Measurements from ENCODE around the gene PALMD.

Gene PALMD

DNA sequence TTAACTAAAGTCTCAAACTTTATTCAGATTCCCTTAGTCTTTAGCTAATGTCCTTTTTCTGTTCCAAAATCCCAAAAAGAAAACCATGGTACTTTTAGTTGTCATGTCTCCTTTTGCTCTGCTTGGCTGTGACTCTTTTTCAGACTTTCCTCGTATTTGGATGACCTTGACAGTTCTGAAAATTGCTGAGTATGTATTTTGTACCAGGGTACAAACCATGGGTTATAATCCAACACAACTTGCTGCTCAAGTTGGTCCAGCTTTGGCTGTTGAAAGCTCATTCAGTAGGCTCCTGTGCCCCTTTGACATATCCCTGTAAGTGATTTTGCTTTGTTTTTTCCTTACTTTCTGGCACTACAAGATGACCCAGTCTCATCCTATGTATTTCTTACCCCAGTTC, 51.7 kb downstream of the PALMD start:
- no peak for DNase-seq (ENCODE audit: low spot score)

DNA sequence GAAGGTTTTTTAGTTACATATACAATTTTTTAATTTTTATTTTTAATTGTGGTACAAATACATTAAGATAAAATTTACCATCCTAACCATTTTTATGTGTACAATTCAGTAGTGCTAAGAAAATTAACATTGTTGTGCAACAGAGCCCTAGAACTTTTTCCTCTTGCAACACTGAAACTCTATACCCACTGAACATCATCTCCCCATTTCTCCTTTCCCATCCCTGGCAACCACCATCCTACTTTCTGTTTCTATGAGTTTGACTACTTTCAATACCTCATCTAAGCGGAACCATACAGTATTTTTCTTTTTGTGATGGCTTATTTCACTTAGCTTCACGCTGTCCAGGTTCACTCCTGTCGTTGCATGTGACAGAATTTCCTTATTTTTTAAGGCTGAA, 54.1 kb downstream of the PALMD start:
- no peak for DNase-seq (ENCODE audit: low spot score)

DNA sequence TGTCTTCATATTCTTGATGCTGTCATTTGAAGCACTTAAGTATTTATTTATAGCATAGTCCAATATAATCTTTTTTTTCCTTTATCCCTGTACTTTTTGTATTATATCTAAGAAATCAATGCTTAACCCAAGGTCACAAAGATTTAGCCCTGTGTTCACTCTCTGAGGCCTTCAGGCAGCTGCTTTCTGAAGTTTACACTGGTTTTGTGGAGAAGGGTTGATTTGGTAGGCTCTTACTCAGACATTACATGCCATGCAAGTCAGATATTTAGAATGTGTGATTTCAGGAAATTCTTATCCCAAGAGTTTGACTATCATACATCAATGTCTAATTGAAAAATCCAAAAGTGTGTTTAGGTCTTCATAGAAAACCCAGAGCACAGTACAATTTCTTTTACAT, 56.3 kb downstream of the PALMD start:
- DNase-seq (ENCODE audit: low spot score), result no peak

DNA sequence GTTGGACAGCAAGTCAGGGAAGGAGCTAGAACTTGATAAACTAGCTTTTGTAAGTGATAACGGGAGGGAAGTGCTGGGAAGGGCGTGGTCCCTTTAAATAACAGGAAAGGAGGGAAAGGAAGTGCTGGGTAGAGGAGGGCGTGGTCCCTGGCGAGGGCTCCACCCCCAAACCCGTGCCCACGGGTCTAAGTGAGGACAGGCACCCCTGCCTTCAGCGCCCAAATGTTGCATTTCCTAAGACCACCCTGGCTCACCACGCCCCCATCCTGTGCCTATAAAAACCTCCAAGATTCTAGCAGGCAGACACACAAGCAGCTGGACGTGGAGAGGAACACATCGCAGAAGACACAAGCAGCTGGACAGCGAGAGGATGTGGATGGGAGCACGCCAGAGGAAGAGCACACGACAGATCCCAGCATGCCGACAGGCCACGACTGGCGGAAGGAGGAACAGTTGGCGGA, 58.5 kb downstream of the PALMD start:
- no peak for DNase-seq (ENCODE audit: low spot score)

DNA sequence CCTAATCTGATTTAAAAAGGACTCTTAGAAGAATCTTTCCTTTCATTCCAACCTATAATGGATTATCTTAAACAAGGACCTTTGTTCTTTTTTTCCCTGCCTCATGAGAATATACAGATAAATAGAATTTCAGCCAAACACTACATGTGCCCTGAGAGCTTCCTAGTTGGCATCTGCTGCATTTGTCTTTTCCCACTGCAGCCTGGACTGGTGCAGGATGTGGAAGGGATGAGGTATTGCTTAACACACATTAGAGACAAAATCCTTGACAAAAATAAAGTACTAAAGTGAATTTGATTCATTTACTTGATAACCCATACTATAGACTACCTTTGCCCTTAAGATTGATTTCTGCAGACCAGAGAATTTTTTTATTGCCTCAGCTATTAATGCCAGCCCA, 59.5 kb downstream of the PALMD start:
- no peak for DNase-seq (ENCODE audit: low spot score)

DNA sequence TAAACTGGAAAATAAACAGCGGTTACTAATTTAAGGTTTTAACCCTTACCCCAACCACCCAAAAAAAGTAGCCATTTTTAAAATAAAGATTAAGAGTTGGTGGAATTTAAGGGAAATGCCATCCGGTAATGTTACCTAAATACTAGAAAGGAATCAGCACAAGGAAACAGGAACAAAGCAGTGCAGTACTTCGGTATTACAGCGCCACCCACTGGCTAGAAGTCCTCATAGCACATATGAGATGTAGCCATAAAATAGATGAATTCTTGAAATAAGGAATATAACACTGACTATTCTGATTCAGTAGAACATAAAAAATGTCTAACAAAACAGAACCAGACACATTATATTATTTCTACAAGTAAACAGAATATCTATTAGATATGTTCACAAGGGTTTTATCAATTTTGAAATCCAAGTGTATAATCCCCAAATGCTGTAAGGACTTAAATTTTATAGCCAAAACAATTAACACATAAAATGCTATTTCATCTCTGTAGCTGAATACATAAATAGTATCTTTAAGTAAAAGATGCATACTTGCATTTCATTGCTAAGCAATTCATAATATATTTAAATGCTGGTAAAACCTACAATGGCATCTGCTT, 61.7 kb downstream of the PALMD start:
- no peak for DNase-seq (ENCODE audit: low spot score)

DNA sequence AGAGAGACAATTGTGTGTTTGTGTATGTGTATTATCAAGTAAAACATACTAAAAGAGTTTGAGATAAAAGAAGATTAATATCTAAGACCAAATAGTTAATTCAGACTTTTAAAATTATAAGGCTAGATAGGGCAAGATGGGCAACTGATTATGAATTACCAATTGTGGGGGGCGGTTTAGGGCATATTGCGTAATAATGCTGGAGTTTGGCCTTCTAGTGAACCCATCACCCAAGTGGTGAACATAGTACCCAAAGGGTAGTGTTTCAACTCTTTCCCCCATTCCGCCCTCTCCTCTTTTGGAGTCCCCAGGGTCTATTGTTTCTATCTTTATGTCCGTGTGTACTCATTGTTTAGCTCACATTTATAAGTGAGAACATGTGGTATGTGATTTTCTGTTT, 65.1 kb downstream of the PALMD start:
- DNase-seq (ENCODE audit: low spot score), result no peak

DNA sequence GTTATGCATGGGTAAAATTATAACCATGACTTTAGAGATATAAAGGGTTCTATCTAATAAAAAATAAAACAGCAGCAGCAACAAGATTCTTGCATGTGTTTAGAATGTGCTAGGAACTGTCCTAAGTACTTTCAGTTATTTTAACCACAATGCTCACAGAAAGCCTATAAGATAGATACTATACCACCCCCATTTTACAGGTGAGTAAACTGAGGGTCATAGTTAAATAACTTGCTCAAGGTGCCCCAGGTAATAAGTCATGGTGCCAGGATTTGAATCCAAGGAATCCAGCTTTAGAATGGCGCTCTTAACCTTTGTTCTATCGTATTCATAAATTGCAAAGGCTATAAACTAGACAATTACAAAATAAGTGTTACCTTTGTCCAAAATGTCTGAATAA, 67.1 kb downstream of the PALMD start:
- DNase-seq (ENCODE audit: low spot score), result no peak

DNA sequence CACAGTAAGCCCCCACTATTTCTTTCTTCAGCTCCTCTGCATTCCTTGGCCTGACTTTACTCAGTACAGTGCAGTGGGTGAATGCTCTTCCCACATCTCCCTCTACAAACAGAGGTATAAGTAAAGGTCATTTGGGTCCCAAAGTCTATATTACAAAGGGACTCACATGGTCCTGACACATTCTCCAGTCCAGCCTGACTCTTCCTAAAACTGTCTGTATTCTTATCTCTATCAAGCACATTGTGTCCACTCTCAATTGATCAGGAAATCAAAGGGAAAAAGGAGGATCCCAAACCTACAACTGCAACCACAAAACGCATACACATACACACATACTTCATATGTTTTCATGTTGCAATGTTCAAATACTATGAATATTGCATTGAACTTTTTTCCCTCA, 71.1 kb downstream of the PALMD start:
- DNase-seq (ENCODE audit: low spot score), result no peak

DNA sequence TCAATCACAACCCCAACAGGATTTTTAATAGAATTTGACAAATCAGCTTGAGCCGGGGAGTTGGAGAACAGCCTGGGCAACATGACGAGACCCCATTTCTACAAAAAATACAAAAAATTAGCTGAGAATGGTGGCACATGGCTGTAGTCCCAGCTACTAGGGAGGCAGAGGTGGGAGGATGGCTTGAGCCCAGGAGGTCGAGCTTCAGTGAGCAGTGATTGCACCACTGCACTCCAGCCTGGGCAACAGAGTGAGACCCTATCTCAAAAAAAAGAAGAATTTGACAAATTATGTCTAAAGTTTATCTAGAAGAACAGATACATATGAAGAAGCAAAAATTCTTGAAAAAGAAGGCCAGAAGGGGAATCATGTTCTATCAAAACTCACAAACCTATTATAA, 77.3 kb downstream of the PALMD start:
- no peak for DNase-seq (ENCODE audit: low spot score)

DNA sequence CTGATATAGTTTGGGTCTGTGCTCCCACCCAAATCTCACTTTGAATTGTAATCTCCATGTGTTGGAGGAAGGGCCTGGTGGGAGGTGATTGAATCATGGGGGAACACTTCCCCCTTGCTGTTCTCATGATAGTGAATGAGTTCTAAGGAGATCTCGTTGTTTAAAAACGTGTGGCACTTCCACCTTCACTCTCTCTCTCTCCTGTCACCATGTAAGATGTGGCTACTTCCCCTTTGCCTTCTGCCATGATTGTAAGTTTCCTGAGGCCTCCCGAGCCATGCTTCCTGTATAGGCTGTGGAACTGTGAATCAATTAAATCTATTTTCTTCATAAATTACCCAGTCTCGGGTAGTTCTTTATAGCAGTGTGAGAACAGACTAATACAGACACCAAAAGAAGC, 80.1 kb downstream of the PALMD start:
- DNase-seq (ENCODE audit: low spot score), result no peak

DNA sequence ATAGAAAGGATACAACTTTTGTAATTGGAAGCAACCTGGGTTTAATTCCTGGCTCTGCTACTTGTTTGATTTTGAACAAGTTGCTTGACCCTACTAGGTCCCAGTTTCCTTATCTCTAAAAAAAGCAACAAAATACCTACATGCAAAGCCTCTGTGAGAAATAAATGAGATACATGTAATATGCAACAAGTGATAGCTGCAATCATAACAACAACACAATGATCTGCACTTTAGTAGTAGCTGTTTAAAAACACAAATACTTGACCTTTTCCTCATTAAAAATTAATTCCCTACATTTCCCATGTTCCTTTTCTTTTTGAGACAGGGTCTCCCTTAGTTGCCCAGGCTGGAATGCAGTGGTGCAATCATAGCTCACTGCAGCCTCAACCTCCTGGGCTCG, 80.5 kb downstream of the PALMD start:
- DNase-seq (ENCODE audit: low spot score), result no peak

DNA sequence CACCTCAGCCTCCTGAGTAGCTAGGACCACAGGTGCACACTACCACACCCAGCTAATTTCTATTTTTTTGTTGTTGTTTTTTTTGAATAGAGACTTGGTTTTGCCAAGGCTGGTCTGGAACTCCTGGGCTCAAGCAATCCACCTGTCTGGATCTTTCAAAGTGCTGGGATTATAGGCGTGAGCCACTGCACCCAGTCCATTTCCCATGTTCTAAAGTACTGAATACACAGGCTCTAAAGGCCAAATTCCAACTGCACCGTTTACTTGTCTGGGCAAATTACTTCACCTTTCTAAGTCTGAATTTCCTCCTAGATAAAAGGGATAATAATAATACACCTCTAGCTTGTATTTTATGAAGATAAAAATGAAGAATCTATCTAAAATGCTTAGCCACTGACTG, 80.9 kb downstream of the PALMD start:
- no peak for DNase-seq (ENCODE audit: low spot score)

DNA sequence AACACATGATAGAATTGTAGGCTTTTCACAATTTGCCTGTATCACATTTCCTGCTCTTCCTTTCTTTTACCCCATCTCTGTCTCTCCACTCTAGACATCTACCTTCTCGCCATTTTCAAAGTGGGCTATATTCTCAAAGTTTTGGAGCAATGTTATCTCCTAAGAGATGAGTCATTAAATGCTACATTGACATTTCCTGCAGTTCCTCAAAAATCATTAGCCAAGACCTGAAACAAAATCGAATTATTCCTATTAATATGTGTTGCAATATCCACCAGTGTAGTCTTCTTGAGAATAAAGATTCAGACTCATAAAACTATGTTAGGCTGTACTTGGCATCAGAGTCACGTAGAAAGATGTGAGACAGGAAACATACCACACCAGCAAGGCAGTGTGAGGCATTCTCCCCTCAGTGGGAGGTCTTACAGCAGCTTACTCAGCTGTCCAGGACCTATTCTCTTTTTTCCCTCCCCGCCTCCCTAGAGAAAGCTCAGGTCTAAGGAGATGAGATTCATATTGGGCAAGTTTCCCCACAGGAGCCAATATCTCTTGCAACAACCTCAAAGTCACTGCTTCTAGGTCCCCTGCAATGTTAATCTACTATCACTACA, 81.8 kb downstream of the PALMD start:
- DNase-seq (ENCODE audit: low spot score), result no peak

DNA sequence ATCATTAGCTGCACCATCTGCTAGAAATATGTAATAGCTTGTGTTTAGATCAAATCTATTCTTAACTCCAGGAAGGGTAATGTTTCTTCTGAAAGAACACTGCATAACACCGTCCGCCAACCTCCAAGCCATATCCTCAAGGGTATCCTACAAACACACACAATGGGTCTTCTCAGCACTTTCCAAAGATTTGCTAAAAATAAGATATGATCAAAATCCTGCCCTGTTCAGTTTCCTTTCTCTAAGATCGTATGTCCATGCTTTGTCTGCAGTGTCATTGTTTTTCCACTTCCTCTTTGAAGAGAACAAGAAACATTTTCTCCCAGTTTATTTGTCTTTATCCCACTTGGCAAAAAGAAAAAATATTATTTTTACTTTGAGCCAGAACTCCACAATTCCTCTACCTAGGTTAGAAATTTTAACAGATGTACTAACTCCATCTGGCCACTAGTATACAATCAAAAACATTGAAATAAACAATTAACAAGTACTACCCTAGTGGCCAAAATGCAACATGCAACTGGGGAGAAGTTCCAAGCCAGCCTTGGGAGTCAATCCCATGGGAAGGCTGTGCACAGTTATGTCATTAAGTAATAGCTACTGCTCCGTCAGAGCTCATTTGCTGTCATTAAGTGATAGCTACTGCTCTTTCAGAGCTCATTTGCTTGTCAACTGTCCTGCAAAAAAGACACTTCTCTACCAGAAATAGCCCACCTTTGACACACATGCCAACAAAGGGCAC, 82.8 kb downstream of the PALMD start:
- DNase-seq (ENCODE audit: low spot score), result no peak

DNA sequence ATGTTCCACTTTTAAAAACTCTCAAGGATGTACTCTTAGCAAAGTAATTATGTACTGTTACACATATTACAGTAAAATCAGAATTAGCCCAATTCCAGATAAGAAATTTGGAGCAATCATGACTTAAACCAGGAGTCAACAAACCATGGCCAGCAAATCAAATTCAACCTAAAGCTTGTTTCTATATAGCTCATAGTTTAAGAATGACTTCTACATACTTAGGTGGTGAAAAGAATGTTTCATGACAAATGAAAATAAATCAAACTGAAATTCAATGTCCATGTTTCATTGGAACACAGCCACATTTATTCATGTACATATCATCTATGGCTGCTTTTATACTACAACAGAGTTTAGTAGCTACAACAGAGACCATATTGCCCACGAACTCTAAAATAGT, 85.5 kb downstream of the PALMD start:
- DNase-seq (ENCODE audit: low spot score), result no peak

DNA sequence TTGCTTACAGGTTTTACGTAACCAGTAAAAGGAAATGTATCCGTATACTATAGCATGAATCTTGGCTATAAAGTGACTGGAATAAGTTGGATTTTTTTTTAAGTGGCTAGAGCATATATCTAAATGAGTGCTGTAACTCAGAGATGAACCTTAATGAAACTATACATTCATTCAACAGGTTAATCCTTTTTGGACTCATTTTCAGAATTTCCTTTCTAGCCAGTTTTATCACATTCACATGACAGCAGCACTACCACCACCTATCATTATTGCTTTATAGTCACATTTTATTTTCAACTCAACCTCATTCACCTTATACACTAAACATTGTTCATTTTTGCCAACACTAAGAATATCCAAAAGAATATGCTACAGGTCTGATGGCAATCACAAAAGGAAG, 89.9 kb downstream of the PALMD start:
- DNase-seq (ENCODE audit: low spot score), result no peak

DNA sequence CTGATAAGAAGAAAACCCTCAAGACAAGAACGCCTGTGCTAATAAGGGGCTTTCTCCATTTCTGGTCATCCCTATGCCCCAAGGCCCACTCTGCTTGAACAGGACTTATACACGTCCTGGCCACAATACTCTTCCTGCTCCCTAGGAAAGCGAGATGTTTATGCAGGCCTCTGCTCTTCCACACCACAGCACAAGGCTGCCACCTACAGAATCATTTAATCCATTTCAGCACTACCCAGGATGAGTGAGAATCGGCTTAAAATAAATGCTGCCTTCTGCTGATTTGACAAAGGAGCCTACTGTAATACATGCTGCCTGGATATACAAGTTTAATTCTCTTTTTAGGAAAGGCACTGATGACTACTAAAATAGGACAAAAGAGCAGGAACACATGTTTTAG, 91.1 kb downstream of the PALMD start:
- no peak for DNase-seq (ENCODE audit: low spot score)

DNA sequence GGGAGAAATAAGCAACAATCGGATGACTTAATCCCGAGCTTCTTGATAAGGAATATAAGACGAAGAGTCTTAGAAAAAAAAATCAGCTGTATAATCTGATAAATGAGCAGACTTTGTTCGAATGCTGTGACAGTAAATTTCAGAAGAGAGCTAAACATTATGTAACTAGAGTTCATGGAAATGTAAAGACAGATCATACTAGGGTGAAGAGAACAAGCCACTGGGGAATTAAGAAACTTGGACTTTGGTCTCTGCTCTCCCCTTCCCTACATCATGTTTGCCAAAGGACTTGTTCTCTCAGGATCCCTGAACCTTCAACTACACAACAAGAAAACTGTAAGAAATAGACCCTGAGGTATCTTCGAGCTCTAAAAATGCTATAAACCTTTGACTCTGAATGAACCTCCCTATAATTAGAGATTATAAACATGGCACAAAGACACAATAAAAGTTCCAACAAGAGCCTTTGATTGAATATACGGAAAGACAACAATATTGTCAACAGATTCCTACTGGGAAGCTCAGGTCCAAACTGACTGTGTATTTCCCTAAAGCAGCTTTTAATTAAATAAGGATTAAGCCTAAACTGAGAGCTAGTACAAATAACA, 93.0 kb downstream of the PALMD start:
- DNase-seq (ENCODE audit: low spot score), result no peak

DNA sequence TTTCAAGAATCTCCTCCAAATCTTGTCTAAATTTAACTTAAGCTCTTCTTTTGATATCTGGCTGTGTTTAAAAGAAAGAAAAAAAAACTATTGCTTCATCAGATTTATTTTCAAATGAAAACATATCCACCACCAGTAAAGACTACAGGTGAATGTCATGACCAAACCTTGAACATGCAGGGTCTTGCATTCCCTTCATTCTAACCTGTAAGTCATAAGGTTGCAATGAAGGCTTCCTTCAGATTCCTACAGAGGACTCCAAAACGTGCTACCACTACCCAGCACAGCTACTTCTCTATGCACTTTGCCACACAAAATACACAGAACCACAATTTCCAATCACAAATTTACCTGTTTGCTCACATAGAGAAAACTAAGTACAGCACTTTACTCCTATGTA, 94.2 kb downstream of the PALMD start:
- DNase-seq (ENCODE audit: low spot score), result no peak

Measured in left forelimb (tissue), 1 donor.